ENCODE results near the gene KRTCAP3. TPM values are rescaled to one million over a fixed set of nuclear protein-coding genes. Genes with fewer than 3 reads are reported as not detected.
A peak's percentile ranks its signal among the peaks of the same experiment; 100 is the strongest.

Gene KRTCAP3
- total and polyA plus RNA-seq, 2 of the 4 experiments (the other 2 are of a cell fraction) = 1.5 TPM; not detected in 1

GRCh38 chr2:27441226-27441926 lies 805 bp upstream of the KRTCAP3 start:
- Histone ChIP-seq H2BK20ac (ENCODE audit: low read depth, low read length) (no peak overlapping the region), H3K56ac (ENCODE audit: extremely low read depth, insufficient read depth, low read length) (no peak overlapping the region), H3K79me1 (ENCODE audit: low read depth in 1 of 2, low read length in 2 of 2) (peaks cover 3 to 4% of the 10 kb centered on the region in 2 experiments; a peak in 3 of 4 replicates), H3K18ac (ENCODE audit: low read depth, low read length) (no peak overlapping the region), H2AK5ac (ENCODE audit: low read depth, low read length) (no peak overlapping the region), H3K27ac (ENCODE audit: insufficient read depth, low read length) (no peak overlapping the region), H4K5ac (ENCODE audit: low read depth, low read length) (no peak overlapping the region), H3K14ac (replicated peaks; ENCODE audit: low read depth, low read length) (no peak overlapping the region), H2AFZ (replicated peaks; ENCODE audit: low read length, poor library complexity) (no peak overlapping the region), H2AK9ac (replicated peaks; ENCODE audit: low read depth, low read length, poor library complexity) (no peak overlapping the region), H2BK120ac (ENCODE audit: low read depth, low read length) (no peak overlapping the region), H3K23ac (ENCODE audit: low read depth, low read length) (no peak overlapping the region), H2BK15ac (ENCODE audit: low read depth, low read length) (no peak overlapping the region), H4K91ac (ENCODE audit: insufficient read depth, low read depth, low read length) (no peak overlapping the region), H3K9ac (ENCODE audit: low read depth, low read length) (no peak overlapping the region), H2BK5ac (ENCODE audit: low read depth, low read length, poor library complexity, severe bottlenecking) (no peak overlapping the region), H4K20me1 (ENCODE audit: insufficient read depth, low read length) (peaks cover 4% of the 10 kb centered on the region), H3K9me3 (ENCODE audit: control insufficient read depth, insufficient read depth, low read length) (no peaks in the 10 kb centered on the region), H3K9me1 (ENCODE audit: insufficient read depth, low read length) (no peaks in the 10 kb centered on the region), H4K8ac (ENCODE audit: low read depth in 2 of 2, low read length in 2 of 2) (no peak overlapping the region), H3K4me1 (ENCODE audit: control insufficient read depth, insufficient read depth, low read length) (no peaks in the 10 kb centered on the region), H3K4ac (ENCODE audit: low read depth, low read length) (no peak overlapping the region), H3K36me3 (ENCODE audit: control insufficient read depth, insufficient read depth, low read length) (peaks cover 47% of the 10 kb centered on the region), H3K4me3 (ENCODE audit: insufficient read depth, low read depth, low read length) (no peak overlapping the region), H3K4me2 (ENCODE audit: low read depth, low read length) (no peak overlapping the region), H3K27me3 (ENCODE audit: control insufficient read depth, insufficient read depth, low read length) (no peaks in the 10 kb centered on the region)
- DNase-seq (no peak), ATAC-seq (ENCODE audit: low read depth) (no peak)
- WGBS, 2 experiments (ENCODE audit: extremely low coverage in 2 of 2, insufficient read length in 1 of 2) = 93% methylated on average over 3 of the region's 10 CpGs; no CpG with 5 or more reads in 1 of the 2 experiments
- POLR2A ChIA-PET (ENCODE audit: unreplicated experiment) = no interaction called here
- in situ Hi-C loops (cut with MboI; ENCODE audit: low sequenced_read_pairs) = no loop called here
- TF ChIP-seq MAZ (IDR thresholded peaks at IDR 0.05; ENCODE audit: borderline replicate concordance, low read depth, low read length) = no peak
- TF ChIP-seq RAD21 (IDR thresholded peaks at IDR 0.05; ENCODE audit: low read length) = no peak
- no peak for TF ChIP-seq CHD1 (IDR thresholded peaks at IDR 0.05; ENCODE audit: low read depth, low read length)
- no peak for TF ChIP-seq NFE2L2 (IDR thresholded peaks at IDR 0.05; ENCODE audit: low read depth, low read length)
- TF ChIP-seq RCOR1 (IDR thresholded peaks at IDR 0.05; ENCODE audit: insufficient replicate concordance, low read length) = no peak
- no peak for TF ChIP-seq POLR2A (IDR thresholded peaks at IDR 0.05; ENCODE audit: low read depth, low read length)
- no peak for TF ChIP-seq USF2 (IDR thresholded peaks at IDR 0.05; ENCODE audit: low read depth, low read length)
- no peak for TF ChIP-seq MAFK (IDR thresholded peaks at IDR 0.05; ENCODE audit: low read depth, low read length)
- TF ChIP-seq SMC3 (IDR thresholded peaks at IDR 0.05; ENCODE audit: low read depth, low read length) = no peak
- TF ChIP-seq ELK1 (IDR thresholded peaks at IDR 0.05; ENCODE audit: borderline replicate concordance, low read depth, low read length) = no peak
- no peak for TF ChIP-seq BHLHE40 (IDR thresholded peaks at IDR 0.05; ENCODE audit: low read depth, low read length)
- TF ChIP-seq CEBPB (IDR thresholded peaks at IDR 0.05; ENCODE audit: low read depth, low read length) = no peak
- no peak for TF ChIP-seq FOS (IDR thresholded peaks at IDR 0.05; ENCODE audit: low read depth, low read length)
- no peak for TF ChIP-seq RFX5 (IDR thresholded peaks at IDR 0.05; ENCODE audit: low read depth, low read length)
- TF ChIP-seq CTCF (conservative IDR thresholded peaks at IDR 0.05; ENCODE audit: low read depth, low read length) = no peak
- TF ChIP-seq MXI1 (IDR thresholded peaks at IDR 0.05; ENCODE audit: borderline replicate concordance, low read depth, low read length) = no peak
- dilution Hi-C loops (cut with HindIII; ENCODE audit: low sequenced_read_pairs, unreplicated experiment) = no loop called here
- BruUV-seq (replicated peaks) = TSS peak; percentile 66
- CTCF ChIA-PET = no interaction called here
- intact Hi-C loops (cut with micrococcal nuclease) = no loop called here

Data from IMR-90 (cell line).